ENCODE measurements around the gene DNAJC7. TPM values are rescaled to one million over a fixed set of nuclear protein-coding genes. Genes with fewer than 3 reads are reported as not detected.
A peak's percentile ranks its signal among the peaks of the same experiment; 100 is the strongest.
"Not testable (repeated sequence)": the region's sequence is repeated elsewhere in the genome, so short reads cannot be mapped to it uniquely, and the experiment has no call there.

Gene DNAJC7
- polyA plus RNA-seq, 1 of the 3 experiments (the other 2 are of a cell fraction): 38.8 TPM

DNA sequence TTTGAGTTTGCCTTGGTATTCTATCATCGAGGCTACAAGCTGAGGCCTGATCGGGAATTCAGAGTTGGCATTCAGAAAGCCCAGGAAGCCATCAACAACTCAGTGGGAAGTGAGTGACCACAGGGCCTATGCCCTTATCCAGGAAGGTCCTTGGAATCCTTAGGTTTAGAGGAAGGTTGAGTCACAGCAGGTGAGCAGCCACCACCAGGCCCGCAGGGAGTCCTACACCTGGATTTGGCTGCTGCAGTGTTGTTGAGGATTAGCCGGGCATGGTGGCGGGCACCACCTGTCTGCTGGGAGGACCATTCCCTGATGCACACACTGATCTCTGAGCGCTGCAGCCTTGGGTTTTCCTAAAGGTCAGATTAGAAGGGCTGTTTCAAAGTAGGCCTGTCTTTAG lies 81.6 kb downstream of the DNAJC7 start (continued):
- TF ChIP-seq, protein P1, sequence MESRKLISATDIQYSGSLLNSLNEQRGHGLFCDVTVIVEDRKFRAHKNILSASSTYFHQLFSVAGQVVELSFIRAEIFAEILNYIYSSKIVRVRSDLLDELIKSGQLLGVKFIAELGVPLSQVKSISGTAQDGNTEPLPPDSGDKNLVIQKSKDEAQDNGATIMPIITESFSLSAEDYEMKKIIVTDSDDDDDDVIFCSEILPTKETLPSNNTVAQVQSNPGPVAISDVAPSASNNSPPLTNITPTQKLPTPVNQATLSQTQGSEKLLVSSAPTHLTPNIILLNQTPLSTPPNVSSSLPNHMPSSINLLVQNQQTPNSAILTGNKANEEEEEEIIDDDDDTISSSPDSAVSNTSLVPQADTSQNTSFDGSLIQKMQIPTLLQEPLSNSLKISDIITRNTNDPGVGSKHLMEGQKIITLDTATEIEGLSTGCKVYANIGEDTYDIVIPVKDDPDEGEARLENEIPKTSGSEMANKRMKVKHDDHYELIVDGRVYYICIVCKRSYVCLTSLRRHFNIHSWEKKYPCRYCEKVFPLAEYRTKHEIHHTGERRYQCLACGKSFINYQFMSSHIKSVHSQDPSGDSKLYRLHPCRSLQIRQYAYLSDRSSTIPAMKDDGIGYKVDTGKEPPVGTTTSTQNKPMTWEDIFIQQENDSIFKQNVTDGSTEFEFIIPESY (IDR thresholded peaks at IDR 0.05; ENCODE audit: borderline replicate concordance, low read depth): no peak
- TF ChIP-seq, protein P2, sequence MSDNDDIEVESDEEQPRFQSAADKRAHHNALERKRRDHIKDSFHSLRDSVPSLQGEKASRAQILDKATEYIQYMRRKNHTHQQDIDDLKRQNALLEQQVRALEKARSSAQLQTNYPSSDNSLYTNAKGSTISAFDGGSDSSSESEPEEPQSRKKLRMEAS (IDR thresholded peaks at IDR 0.05; ENCODE audit: low read depth): no peak
- TF ChIP-seq, protein P3, sequence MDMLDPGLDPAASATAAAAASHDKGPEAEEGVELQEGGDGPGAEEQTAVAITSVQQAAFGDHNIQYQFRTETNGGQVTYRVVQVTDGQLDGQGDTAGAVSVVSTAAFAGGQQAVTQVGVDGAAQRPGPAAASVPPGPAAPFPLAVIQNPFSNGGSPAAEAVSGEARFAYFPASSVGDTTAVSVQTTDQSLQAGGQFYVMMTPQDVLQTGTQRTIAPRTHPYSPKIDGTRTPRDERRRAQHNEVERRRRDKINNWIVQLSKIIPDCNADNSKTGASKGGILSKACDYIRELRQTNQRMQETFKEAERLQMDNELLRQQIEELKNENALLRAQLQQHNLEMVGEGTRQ (IDR thresholded peaks at IDR 0.05; ENCODE audit: borderline replicate concordance, low read depth, low read length): no peak
- TF ChIP-seq TEAD4 (IDR thresholded peaks at IDR 0.05; ENCODE audit: borderline replicate concordance, insufficient read depth): no peak
- TF ChIP-seq MEF2A (IDR thresholded peaks at IDR 0.05; ENCODE audit: borderline replicate concordance, low read depth): no peak
- no peak for TF ChIP-seq ELF1 (IDR thresholded peaks at IDR 0.05)
- no peak for TF ChIP-seq SIN3A (IDR thresholded peaks at IDR 0.05; ENCODE audit: borderline replicate concordance, low read depth, low read length)
- no peak for TF ChIP-seq FOXJ3 (CRISPR knock-in tag; IDR thresholded peaks at IDR 0.05)

DNA sequence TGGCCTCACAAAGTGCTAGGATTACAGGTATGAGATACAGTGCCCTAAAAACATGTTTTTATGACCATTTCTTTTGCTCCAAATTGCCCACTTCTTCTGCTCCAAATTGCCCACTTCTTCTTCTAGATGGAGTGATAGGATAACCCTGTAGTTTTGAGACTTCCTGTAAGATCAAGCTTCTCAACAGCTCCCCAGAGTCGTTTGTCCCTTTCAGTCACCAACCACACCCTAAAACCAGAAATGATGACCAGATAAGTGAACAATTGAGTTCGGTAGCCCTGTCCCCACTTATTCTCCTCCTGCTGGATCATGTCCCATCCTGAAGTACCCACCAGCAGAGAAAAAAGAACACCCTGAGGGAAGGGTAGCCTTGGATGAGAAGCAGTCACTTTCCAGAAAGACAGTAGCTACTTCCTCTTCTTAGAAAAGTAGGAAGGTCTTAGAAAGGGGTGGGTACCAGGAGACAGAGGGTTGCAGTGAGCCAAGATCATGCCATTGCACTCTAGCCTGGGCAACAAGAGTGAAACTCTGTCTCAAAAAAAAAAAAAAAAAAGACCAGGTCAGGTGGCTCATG lies 84.3 kb downstream of the DNAJC7 start:
- no peaks in the 10 kb centered on the region for H4K20me1 ChIP-seq (ENCODE audit: insufficient read depth)
- POLR2A ChIA-PET: interaction anchor here (0.6 kb wide), 1 partner anchor 53 kb away, joined by 3 read pairs; no protein-coding TSS in a partner anchor
- H3K9me3 ChIP-seq: no peaks in the 10 kb centered on the region
- no peak for DNase-seq
- H3K27me3 ChIP-seq (ENCODE audit: insufficient read depth): no peaks in the 10 kb centered on the region
- H3F3A ChIP-seq (replicated peaks; ENCODE audit: insufficient read depth): peaks cover 6% of the 10 kb centered on the region
- H3K36me3 ChIP-seq (replicated peaks in 1 of 2; ENCODE audit: control insufficient read depth in 1 of 2, insufficient read depth in 2 of 2, low read length in 1 of 2): peaks cover 7 to 11% of the 10 kb centered on the region in 2 experiments
- peaks cover 4% of the 10 kb centered on the region for H3K79me2 ChIP-seq (ENCODE audit: insufficient read depth)
- H3K27ac ChIP-seq (ENCODE audit: low read depth in 2 of 2, low read length in 1 of 2): no peak overlapping the region
- H3K4me3 ChIP-seq (ENCODE audit: low read depth in 2 of 2, low read length in 1 of 2): no peak overlapping the region
- no peak overlapping the region for H3K9ac ChIP-seq
- peaks cover 0 to 15% of the 10 kb centered on the region in 2 experiments; a peak in 3 of 4 replicates for H3K4me1 ChIP-seq (ENCODE audit: control insufficient read depth in 1 of 2, insufficient read depth in 2 of 2, low read depth in 1 of 2, low read length in 1 of 2)
- no peaks in the 10 kb centered on the region for H3K9me2 ChIP-seq
- H3K4me2 ChIP-seq: no peak overlapping the region
- CTCF ChIA-PET: interaction anchor here (2.1 kb wide), 1 partner anchor 146 kb away, joined by 5 read pairs; the partner anchor contains the start of gene JUP
- no peak overlapping the region for H2AFZ ChIP-seq (ENCODE audit: low read depth)
- TF ChIP-seq EZH2phosphoT487 (IDR thresholded peaks at IDR 0.05; ENCODE audit: borderline replicate concordance, low read depth) (no peak), GATA2 (CRISPR knock-in tag; IDR thresholded peaks at IDR 0.05) (no peak), NRF1 (IDR thresholded peaks at IDR 0.05; ENCODE audit: low read depth, low read length) (no peak)
- TF ChIP-seq, protein P3 (IDR thresholded peaks at IDR 0.05; ENCODE audit: borderline replicate concordance, low read depth, low read length): no peak
- TF ChIP-seq, protein P4, sequence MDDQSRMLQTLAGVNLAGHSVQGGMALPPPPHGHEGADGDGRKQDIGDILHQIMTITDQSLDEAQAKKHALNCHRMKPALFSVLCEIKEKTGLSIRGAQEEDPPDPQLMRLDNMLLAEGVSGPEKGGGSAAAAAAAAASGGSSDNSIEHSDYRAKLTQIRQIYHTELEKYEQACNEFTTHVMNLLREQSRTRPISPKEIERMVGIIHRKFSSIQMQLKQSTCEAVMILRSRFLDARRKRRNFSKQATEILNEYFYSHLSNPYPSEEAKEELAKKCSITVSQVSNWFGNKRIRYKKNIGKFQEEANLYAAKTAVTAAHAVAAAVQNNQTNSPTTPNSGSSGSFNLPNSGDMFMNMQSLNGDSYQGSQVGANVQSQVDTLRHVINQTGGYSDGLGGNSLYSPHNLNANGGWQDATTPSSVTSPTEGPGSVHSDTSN (IDR thresholded peaks at IDR 0.05): no peak
- 51% methylated on average over 2 of the region's 2 CpGs for WGBS (ENCODE audit: low lambda C conversion rate)

DNA sequence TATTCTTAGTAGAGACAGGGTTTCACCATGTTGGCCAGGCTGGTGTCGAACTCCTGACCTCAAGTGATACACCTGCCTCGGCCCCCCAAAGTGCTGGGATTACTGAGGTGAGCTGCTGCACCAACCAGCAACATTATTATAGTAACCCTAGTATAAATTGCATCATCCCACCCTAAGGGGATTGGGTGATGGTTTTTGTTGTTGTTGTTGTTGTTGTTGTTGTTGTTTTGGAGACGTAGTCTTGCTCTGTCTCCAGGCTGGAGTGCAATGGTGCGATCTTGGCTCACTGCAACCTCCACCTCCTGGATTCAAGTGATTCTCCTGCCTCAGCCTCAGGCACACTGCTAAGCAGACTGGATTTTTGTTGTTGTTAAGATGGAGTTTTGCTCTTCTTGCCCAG lies 85.5 kb downstream of the DNAJC7 start:
- H3K4me3 ChIP-seq (ENCODE audit: low read depth in 2 of 2, low read length in 1 of 2); H3K9ac ChIP-seq; H2AFZ ChIP-seq (ENCODE audit: low read depth); DNase-seq; H3K36me3 ChIP-seq (replicated peaks in 1 of 2; ENCODE audit: control insufficient read depth in 1 of 2, insufficient read depth in 2 of 2, low read length in 1 of 2); H3K9me3 ChIP-seq; H3F3A ChIP-seq (replicated peaks; ENCODE audit: insufficient read depth); H4K20me1 ChIP-seq (ENCODE audit: insufficient read depth); H3K79me2 ChIP-seq (ENCODE audit: insufficient read depth); H3K9me2 ChIP-seq; POLR2A ChIA-PET; H3K27me3 ChIP-seq (ENCODE audit: insufficient read depth); H3K27ac ChIP-seq (ENCODE audit: low read depth in 2 of 2, low read length in 1 of 2): not testable (repeated sequence)
- 95% methylated on average over 4 of the region's 4 CpGs for WGBS (ENCODE audit: low lambda C conversion rate)
- H3K4me1 ChIP-seq (ENCODE audit: control insufficient read depth in 1 of 2, insufficient read depth in 2 of 2, low read depth in 1 of 2, low read length in 1 of 2): peaks cover 0 to 10% of the 10 kb centered on the region in 2 experiments; a peak in 3 of 4 replicates
- peak overlapping the region; percentile 78; the same call in 1 of the 2 replicates for H3K4me2 ChIP-seq
- CTCF ChIA-PET: interaction anchor here (1.3 kb wide), 1 partner anchor 14 kb away, joined by 3 read pairs; no protein-coding TSS in a partner anchor
